ENCODE data around the gene ASIC4.

Gene ASIC4

DNA sequence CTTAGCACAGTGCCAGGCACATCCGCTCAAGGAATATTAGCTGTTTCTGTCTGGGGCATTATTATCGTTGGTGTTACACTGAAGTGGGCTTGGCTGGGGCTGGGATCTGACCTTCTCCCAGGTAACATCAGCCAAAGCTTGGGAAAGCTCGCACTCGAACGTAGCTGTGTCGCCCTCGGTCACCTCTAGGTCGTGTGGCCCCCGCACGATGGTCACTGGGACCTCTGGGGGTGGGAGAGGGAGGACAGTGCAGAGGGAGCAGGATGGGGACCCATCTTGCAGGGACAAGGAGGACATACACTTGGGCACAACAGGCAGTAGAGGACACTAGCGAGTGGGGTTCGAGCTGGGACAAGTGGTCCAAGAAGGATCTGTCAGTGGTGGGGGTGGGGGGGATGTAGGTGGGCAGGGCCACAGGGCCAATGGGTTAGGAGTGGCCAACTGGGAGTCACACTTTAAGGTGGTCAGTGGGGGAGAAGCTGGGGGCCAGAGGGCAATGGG is 39.2 kb downstream of the ASIC4 start:
- Histone ChIP-seq H2AFZ (ENCODE audit: low read depth, low read length) (no peak overlapping the region), H3K4me1 (ENCODE audit: insufficient read depth, low read length) (peaks cover 11% of the 10 kb centered on the region), H3K4me3 (ENCODE audit: low read length) (no peak overlapping the region), H3K27me3 (ENCODE audit: insufficient read depth, low read length) (no peaks in the 10 kb centered on the region), H3K9me3 (ENCODE audit: low read length) (no peaks in the 10 kb centered on the region), H3K36me3 (ENCODE audit: insufficient read depth, low read length) (peaks cover 21% of the 10 kb centered on the region)

DNA sequence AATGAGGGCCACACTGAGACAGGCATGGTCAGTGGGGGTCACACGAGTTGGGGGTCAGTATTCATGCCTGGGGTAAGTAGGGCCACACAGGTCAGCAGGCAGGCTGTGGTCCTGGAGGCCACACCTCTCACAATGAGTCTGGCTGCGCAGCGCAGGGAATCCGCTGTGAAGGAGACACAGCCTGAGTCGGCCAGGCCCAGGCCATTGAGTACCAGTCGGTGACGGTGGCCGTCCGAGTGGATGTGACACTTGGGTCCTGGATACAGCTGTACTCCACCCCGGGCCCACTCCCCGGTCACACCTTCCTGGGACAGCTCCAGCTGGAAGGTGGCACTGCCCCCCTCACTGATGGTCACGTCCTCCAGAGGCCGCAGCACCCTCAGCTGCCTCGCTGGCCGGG is 40.1 kb downstream of the ASIC4 start:
- peaks cover 2% of the 10 kb centered on the region for H3K9me3 ChIP-seq (ENCODE audit: low read length)
- H3K27me3 ChIP-seq (ENCODE audit: insufficient read depth, low read length): no peaks in the 10 kb centered on the region
- peaks cover 20% of the 10 kb centered on the region for H3K36me3 ChIP-seq (ENCODE audit: insufficient read depth, low read length)
- no peak overlapping the region for H3K4me3 ChIP-seq (ENCODE audit: low read length)
- no peak overlapping the region for H2AFZ ChIP-seq (ENCODE audit: low read depth, low read length)
- H3K4me1 ChIP-seq (ENCODE audit: insufficient read depth, low read length): peaks cover 11% of the 10 kb centered on the region

DNA sequence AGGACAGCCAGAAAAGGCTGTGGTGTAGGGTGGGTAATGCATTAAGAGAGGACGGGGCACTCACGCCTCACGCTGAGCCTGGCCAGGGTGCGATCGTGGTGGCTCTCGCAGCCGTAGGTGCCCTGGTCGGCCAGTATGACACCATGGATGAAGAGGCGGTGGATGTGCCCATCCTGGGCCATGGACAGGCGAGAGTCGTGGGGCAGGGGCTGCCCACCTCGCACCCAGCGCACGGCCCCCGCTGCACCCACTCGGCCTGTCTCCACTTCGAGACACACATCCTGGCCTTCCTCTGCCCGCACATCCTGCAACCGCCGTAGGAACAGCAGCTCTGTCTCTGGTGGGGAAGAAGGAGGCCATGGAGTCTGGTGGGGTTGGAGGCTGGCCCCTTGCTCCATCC is 41.7 kb downstream of the ASIC4 start:
- Histone ChIP-seq H3K4me1 (ENCODE audit: insufficient read depth, low read length) (peaks cover 11% of the 10 kb centered on the region), H3K27me3 (ENCODE audit: insufficient read depth, low read length) (no peaks in the 10 kb centered on the region), H3K36me3 (ENCODE audit: insufficient read depth, low read length) (peaks cover 14% of the 10 kb centered on the region), H2AFZ (ENCODE audit: low read depth, low read length) (no peak overlapping the region), H3K4me3 (ENCODE audit: low read length) (no peak overlapping the region), H3K9me3 (ENCODE audit: low read length) (peaks cover 2% of the 10 kb centered on the region)

DNA sequence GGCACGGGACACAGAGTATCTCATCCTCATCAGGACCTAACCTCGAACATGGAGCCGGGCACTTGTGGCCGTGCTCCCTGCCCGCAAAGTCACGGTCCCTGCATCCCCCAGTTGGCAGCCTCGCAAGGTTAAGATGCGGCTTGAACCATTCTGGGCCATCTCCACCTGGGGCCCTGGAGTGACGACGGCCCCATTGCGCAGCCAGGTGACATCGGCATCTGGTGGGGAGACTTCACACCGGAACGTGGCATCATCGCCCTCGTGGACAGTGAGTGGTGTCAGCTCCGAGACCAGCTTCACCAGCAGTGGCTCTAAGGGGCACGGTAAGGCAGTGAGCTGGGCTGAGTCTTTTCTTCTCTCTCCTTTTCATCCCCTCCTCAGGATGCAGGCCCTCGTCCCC is 42.1 kb downstream of the ASIC4 start:
- H3K9me3 ChIP-seq (ENCODE audit: low read length): peaks cover 2% of the 10 kb centered on the region
- no peak overlapping the region for H2AFZ ChIP-seq (ENCODE audit: low read depth, low read length)
- H3K4me3 ChIP-seq (ENCODE audit: low read length): no peak overlapping the region
- H3K27me3 ChIP-seq (ENCODE audit: insufficient read depth, low read length): no peaks in the 10 kb centered on the region
- peaks cover 18% of the 10 kb centered on the region for H3K36me3 ChIP-seq (ENCODE audit: insufficient read depth, low read length)
- peaks cover 11% of the 10 kb centered on the region for H3K4me1 ChIP-seq (ENCODE audit: insufficient read depth, low read length)

DNA sequence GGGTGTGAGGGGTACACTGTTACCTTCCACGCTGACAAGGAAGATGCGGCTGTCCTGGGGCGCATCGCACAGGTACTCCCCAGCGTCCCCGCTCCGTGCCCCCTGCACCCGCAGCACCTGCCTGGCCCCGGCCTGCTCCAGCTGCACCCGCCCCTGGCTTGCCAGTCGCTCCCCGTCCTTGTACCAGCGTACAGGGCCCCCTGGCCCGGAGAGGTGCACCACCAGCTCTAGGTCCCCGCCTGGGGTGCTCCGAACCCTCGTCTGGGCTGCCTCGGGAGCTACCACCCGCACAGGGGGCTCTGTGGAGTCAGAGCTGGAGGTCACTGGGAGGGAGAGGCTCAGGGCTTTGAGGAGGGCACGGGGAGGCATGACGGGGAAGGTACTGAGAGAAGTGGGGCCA is 43.0 kb downstream of the ASIC4 start:
- Histone ChIP-seq H3K27me3 (ENCODE audit: insufficient read depth, low read length) (no peaks in the 10 kb centered on the region), H3K9me3 (ENCODE audit: low read length) (peaks cover 2% of the 10 kb centered on the region), H2AFZ (ENCODE audit: low read depth, low read length) (no peak overlapping the region), H3K4me3 (ENCODE audit: low read length) (no peak overlapping the region), H3K4me1 (ENCODE audit: insufficient read depth, low read length) (peaks cover 10% of the 10 kb centered on the region), H3K36me3 (ENCODE audit: insufficient read depth, low read length) (peaks cover 21% of the 10 kb centered on the region)

DNA sequence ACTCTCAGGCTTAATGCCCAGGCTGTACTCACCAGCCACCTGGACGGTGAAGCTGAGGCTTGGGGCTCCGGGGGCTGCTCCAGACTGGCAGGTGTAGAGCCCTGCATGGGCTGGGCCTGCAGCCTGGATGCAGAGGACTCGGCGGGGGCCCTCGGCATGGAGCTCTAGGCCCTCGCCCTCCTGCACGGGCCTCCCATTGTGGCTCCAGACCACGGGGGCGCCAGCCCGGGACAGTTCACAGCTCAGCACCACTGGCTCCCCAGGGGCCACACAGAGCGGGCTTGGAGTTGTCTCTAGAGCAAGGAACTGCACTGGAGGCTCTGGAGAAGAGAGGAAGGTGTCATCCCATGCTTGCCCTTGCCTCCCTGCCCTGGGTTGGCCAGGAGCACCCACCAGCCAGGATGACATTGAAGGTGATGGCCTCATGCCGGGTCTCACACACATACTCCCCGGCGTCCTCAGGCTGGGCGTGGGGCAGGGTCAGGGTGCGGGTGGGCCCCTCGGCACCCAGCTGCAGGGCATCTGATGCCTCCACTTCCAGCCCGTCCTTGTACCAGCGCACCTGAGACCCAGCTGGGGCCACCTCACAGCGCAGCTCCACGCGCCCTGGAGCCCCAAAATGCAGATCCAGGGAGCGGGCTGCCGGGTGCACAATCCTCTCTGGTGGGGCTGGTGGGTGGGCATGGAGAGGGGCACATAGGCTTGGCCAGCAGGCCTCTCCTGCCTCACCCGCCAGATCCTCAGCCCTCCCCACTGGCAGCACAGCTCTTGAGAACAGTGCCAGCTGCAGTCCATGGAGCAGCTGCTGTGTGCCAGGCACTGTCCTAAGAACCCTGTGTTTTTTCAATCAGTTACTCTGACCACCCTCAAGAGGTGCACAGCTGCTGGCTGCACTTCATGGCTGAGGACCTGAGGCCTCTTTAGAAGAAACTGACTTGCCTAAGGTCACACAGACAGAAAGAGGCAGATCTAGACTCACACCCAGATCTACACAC is 43.8 kb downstream of the ASIC4 start:
- Histone ChIP-seq H3K9me3 (ENCODE audit: low read length) (peaks cover 2% of the 10 kb centered on the region), H3K27me3 (ENCODE audit: insufficient read depth, low read length) (no peaks in the 10 kb centered on the region), H3K4me1 (ENCODE audit: insufficient read depth, low read length) (peaks cover 5% of the 10 kb centered on the region), H3K4me3 (ENCODE audit: low read length) (no peak overlapping the region), H3K36me3 (ENCODE audit: insufficient read depth, low read length) (peaks cover 27% of the 10 kb centered on the region), H2AFZ (ENCODE audit: low read depth, low read length) (no peak overlapping the region)

DNA sequence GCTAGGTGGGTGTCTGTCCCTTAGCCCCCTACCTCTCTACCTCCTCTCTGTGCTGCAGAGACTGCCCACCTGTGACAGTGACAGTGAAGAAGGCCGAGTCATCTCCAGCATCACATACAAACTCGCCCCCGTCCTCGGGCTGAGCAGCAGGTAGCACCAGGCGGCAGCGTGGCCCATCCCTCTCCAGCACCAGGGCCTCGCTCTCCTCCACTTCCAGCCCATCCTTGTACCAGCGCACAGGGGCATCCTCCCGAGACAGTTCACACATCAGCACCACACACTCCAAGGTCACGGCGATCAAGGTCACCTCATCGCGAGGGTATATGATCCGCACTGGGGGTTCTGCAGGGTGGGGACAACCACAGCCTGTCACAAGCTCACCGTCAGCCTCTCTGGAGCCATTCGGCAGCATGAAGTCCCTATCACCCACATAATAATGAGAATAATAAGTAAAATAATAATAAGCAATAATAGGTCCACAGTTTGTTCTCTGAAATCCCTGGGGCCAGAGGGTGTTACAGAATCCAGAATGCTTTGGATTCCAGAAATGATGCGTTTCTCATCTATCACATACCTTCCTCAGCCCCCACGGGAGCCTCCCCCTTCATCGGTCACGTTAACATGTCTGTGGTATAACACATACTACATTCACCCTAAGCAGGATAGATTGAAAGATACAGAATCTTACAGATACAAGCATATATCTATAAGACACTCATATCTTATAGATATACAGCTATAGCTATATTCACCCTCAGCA is 45.1 kb downstream of the ASIC4 start:
- H3K9me3 ChIP-seq (ENCODE audit: low read length): peaks cover 2% of the 10 kb centered on the region
- H3K4me3 ChIP-seq (ENCODE audit: low read length): no peak overlapping the region

DNA sequence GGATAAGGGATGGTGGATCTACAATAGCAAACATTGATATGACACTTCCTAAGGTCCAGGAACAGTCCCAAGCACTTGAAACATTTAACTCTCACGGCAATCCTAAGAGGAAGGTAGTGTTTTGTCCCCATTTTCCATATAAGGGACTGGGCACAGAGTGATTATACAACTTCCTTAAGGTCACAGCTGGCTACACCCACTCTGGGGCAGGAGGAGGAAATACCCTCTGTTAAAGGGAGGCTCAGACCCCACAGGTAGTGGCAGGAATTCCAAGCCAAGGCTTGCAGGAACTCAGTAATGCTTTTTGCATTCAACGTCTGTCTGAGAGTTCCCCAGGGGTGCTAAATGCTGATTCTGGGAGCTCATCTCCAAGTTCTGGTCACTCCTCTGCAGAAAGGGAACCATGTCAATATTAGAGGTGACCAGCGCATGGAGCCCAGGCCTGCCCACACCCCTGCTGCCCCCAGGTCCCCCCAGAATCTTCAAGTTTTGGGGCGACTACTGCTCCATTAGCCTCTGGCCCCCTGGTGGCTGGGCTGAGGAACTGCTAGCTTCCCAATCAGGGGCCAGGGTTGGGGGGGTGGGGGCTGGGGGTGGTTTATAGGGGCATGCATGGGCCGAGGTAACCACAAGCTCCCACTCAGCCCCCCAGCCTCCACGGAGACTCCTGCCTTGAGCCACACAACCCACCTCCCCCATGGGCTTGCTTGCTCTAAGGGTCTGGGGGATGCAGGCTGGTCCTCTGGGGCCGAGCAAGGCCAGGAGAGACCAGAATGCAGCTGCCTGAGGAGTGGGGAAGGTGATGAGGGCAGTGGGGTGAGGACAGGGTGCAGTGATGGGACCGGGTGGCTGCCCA is 46.0 kb downstream of the ASIC4 start:
- Histone ChIP-seq H3K9me3 (ENCODE audit: low read length) (peaks cover 2% of the 10 kb centered on the region), H3K4me3 (ENCODE audit: low read length) (no peak overlapping the region), H3K4me1 (ENCODE audit: insufficient read depth, low read length) (peaks cover 4% of the 10 kb centered on the region), H2AFZ (ENCODE audit: low read depth, low read length) (no peak overlapping the region), H3K36me3 (ENCODE audit: insufficient read depth, low read length) (peaks cover 34% of the 10 kb centered on the region), H3K27me3 (ENCODE audit: insufficient read depth, low read length) (no peaks in the 10 kb centered on the region)

More for the DNA sequence above, 45.1 kb downstream of the ASIC4 start:
- Histone ChIP-seq H3K4me1 (ENCODE audit: insufficient read depth, low read length) (peaks cover 4% of the 10 kb centered on the region), H2AFZ (ENCODE audit: low read depth, low read length) (no peak overlapping the region), H3K27me3 (ENCODE audit: insufficient read depth, low read length) (no peaks in the 10 kb centered on the region), H3K36me3 (ENCODE audit: insufficient read depth, low read length) (peaks cover 32% of the 10 kb centered on the region)

DNA sequence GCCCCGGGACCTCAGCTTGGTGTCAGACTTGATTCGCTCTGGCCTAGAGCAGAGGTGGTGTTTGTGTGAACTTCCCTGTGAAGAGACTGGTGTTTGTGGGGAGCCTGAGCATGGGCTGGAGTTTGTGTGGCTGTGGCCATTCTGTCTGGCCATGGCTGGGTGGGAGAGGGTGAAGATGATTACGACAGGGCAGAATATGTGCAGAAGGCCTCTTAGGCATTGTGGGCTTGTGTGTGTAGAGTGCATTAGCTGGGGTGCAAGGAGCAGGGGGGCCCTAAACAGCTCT is 46.6 kb downstream of the ASIC4 start:
- peaks cover 2% of the 10 kb centered on the region for H3K9me3 ChIP-seq (ENCODE audit: low read length)
- H3K4me1 ChIP-seq (ENCODE audit: insufficient read depth, low read length): peaks cover 4% of the 10 kb centered on the region
- H2AFZ ChIP-seq (ENCODE audit: low read depth, low read length): no peak overlapping the region
- no peaks in the 10 kb centered on the region for H3K27me3 ChIP-seq (ENCODE audit: insufficient read depth, low read length)
- no peak overlapping the region for H3K4me3 ChIP-seq (ENCODE audit: low read length)
- peaks cover 34% of the 10 kb centered on the region for H3K36me3 ChIP-seq (ENCODE audit: insufficient read depth, low read length)

DNA sequence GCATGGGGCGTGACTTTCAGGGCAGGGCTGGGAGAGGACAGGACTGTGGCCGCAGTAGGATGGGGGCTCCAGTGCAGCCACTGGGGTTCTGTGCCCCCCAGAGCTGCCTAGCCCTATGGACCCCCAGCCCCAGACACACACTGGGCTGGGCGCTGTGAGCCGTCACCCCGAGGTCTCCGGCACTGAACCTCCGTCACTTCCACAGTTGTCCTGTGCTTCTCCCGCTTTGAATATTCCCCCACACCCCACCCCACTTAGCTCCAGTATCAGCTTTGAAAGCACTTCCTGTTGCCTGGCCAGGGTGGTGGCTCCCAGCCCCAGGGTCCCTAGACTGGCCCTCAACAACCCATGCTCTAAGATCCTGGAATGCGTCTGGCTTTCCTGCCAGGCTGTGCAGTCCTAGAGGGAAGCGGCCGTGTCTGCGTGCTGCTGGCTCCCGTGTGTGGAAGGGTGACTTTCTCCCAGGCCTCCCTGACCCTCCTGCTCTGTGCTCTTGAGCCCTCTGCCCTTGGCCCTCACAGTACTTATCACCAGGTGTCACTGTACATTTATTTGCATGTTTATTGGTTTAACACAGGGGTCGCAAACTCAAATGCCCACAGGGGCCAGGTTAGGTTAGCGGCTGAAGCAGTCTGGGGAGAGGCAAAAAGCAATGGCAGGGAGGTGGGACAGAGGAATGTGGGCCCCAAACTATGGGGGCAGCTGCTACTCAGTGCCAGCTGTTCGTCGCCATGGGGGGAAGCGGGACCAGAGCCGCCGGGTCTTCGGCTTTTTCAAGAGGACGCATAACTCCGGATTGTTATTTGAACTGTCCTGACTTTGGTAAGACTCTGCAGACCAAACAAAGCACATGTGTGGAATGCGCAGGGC is 47.1 kb downstream of the ASIC4 start:
- no peaks in the 10 kb centered on the region for H3K27me3 ChIP-seq (ENCODE audit: insufficient read depth, low read length)
- peaks cover 2% of the 10 kb centered on the region for H3K9me3 ChIP-seq (ENCODE audit: low read length)
- H2AFZ ChIP-seq (ENCODE audit: low read depth, low read length): no peak overlapping the region
- no peak overlapping the region for H3K4me3 ChIP-seq (ENCODE audit: low read length)
- peaks cover 4% of the 10 kb centered on the region for H3K4me1 ChIP-seq (ENCODE audit: insufficient read depth, low read length)
- peaks cover 37% of the 10 kb centered on the region for H3K36me3 ChIP-seq (ENCODE audit: insufficient read depth, low read length)

DNA sequence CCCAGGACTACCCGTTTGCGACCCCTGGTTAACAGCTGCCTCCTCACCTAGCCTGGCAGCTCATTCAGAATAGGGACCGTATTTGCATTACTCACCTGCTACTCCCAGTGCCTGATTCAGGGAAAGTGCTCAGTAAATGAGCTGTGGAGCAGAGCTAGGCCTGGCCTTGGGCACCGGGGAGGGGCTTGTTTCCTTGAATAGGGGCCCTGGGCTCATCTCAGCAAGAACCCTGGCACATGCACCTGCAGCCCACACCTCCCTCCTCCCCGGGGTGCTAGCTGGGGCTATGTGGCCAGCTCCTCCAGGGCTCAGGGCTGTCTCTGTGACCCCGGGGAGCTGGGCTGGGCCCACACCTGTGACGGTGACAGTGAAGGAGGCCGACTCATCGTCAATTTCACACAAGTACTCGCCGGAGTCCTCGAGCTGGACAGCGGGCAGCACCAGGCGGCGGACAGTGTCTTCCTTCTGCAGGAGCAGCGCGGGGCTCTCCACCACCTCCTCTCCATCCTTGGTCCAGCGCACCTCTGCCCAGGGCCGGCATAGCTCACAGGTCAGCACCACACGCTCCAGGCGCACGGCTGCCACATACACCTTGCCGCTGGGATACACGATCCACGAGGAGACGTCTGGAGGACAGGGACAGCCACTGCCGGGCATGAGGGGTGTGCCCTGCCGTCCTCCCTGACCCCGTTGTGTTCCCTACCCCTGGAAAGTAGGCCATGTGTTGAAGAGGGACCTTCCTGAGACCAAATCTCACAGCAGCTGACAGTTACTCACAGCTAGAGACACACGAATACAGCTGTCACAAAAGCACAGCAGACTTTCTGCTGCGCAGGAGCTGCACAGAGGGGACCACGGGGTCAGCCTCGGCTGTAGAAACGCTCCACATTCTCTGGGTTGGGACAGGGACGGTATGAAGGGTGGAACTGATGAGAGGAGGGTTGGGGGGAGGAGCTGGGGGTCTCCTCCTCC is 48.1 kb downstream of the ASIC4 start:
- H3K9me3 ChIP-seq (ENCODE audit: low read length): peaks cover 2% of the 10 kb centered on the region
- H3K4me3 ChIP-seq (ENCODE audit: low read length): no peak overlapping the region
- H2AFZ ChIP-seq (ENCODE audit: low read depth, low read length): no peak overlapping the region
- peaks cover 44% of the 10 kb centered on the region for H3K36me3 ChIP-seq (ENCODE audit: insufficient read depth, low read length)
- H3K27me3 ChIP-seq (ENCODE audit: insufficient read depth, low read length): no peaks in the 10 kb centered on the region
- peaks cover 4% of the 10 kb centered on the region for H3K4me1 ChIP-seq (ENCODE audit: insufficient read depth, low read length)

Data from neuron (in vitro differentiated cells).